Endometrial microvascular endothelial cells (primary cell): ENCODE data around the gene DIAPH2. TPM values are rescaled to one million over a fixed set of nuclear protein-coding genes. Genes with fewer than 3 reads are reported as not detected.

ENCODE experiments used
- in situ Hi-C: cut with HindIII; loops from 2 replicates; pipeline ENCODE4 v1.10.0; 2017; ENCODE audit warnings: low sequenced_read_pairs, low pct_unique_long_range_greater_than_20kb; ENCODE audit errors: inconsistent ontology term
- total RNA-seq: library from RNA; depleted of rRNA; stranded (reverse); fragments of >200 nt; gene quantifications from one replicate; pipeline ENCODE4 v1.2.3, GENCODE V29; 2015; ENCODE audit errors: inconsistent ontology term

Gene DIAPH2
- total RNA-seq, 1 donor from 2014 or later, result 13.3 TPM

DNA sequence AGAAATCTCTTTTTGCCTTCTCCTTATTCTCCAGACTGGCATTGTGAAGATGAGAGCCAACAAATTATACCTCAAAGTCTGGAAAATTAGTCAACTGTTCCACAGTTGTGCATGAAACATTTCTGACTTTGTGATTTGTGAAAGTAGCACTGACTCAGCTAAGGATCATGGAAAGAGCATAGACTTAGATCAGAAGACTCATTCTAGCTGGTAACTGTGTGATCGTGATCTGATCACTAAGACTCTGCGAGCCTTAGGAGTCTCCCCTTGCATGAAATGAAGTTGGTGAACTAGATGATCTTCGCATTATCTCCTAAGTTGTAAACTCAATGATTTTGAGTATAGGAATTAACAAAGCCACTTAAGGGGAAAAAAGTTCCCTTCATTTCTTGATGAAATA is 867.2 kb downstream of the DIAPH2 start:
- in situ Hi-C loops, result no loop called here

DNA sequence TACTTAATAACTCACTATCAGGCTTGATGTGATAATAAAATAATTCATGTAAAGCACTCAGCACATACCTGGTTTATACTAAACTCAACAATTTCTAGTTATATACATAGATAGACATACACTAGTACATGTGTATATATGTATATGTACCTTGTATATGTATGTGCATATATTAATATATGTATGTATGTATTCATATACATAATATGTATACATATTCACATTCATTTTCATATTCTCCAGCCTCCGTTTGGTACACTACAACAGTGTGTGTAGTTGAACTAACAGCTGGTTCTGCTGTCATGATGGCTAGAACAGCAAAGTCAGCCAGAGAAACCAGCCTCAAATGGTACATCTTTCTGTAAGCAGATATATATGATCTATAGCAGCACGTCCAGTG is 869.2 kb downstream of the DIAPH2 start:
- in situ Hi-C loops, result no loop called here

DNA sequence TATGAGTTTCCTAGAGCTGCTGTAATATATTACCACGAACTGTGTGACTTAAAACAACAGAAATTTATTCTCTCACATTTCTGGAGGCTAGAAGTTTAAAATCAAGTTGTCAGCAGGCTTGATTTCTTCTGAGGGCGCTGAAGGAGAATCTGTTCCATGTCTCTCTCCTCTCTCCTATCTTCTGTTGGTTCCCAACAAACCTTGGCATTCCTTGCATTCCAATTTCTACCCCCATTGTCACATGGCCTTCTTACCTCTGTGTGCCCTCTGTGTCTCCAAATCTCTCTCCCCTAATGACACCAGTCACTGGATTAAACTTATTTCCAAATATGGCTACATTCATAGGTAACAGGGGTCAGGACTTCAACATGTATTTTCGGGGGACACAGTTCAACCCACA is 871.7 kb downstream of the DIAPH2 start:
- in situ Hi-C loops, result no loop called here

GRCh38 chrX:97563531-97564133 is 879.0 kb downstream of the DIAPH2 start:
- in situ Hi-C loops, result no loop called here

- in situ Hi-C loops, result no loop called here
These were observed 879.9 kb downstream of the DIAPH2 start for GRCh38 chrX:97564496-97564895.

DNA sequence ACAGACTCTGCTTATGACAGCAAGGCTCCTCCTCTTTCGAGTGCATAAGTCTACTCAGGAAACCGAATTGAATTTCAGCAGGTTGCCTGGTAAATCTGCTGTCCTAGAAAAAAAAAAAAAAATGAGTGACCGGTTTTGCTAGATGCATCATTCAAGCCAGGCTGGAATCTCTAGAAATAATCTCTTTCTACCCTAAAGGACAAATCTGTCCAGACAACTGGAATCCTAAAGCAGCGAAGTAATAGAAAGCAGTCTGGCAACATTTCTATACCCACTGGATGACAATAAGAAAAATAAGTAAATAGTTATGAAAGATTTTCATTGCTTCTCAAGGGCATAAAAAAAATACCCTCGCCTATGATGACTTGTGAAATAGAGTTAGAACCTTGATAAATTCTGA is 902.5 kb downstream of the DIAPH2 start:
- in situ Hi-C loops, result no loop called here

- in situ Hi-C loops, result no loop called here
These were observed 910.1 kb downstream of the DIAPH2 start for GRCh38 chrX:97594646-97595224.

GRCh38 chrX:97597954-97598353 is 913.3 kb downstream of the DIAPH2 start:
- in situ Hi-C loops, result no loop called here

GRCh38 chrX:97602465-97603258 is 918.0 kb downstream of the DIAPH2 start:
- in situ Hi-C loops, result no loop called here

GRCh38 chrX:97605271-97605670 is 920.6 kb downstream of the DIAPH2 start:
- in situ Hi-C loops, result no loop called here

DNA sequence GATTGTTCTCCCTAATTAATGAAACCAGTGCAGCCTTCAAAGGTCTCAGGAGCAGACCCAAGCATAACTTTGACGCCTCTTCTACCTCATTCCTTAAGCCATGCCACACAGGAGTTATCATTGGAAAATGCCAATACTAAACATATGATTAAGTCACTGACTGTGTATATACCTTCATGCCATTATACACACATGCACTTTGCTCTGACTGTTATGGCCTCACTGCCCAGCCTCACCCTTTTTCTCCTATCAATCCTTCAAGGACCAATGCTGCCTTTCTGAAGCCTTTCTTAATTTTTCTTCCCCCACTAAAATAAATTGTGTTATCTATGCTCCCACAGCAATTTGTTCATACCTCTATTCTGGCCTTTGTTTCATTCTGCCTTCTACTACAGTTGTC is 924.7 kb downstream of the DIAPH2 start:
- in situ Hi-C loops, result no loop called here

- in situ Hi-C loops, result no loop called here
These were observed 925.3 kb downstream of the DIAPH2 start for GRCh38 chrX:97609938-97610337.

- in situ Hi-C loops, result no loop called here
These were observed 932.4 kb downstream of the DIAPH2 start for GRCh38 chrX:97616883-97617530.

- in situ Hi-C loops, result no loop called here
These were observed 934.9 kb downstream of the DIAPH2 start for GRCh38 chrX:97619499-97619898.

DNA sequence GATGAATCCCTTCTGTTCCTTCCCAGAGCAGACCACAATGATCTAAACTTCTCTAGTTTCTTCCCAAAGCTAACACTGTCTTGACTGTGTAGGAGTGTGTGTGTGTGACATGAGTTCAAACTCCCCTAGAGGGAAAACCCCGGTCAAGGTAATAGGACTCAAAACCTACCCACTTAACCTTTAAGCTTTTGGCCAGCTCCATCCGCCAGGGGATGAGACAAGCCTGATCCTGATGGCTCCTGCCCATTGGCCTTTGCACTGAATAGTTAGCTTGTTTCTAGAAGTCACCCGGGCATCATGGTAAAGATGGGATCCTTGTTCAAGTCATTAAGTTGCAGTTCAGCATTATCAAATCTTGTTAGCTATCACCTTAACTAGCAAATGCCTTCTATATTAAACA is 937.5 kb downstream of the DIAPH2 start:
- in situ Hi-C loops, result no loop called here

- in situ Hi-C loops, result no loop called here
These were observed 943.7 kb downstream of the DIAPH2 start for GRCh38 chrX:97628326-97628725.

DNA sequence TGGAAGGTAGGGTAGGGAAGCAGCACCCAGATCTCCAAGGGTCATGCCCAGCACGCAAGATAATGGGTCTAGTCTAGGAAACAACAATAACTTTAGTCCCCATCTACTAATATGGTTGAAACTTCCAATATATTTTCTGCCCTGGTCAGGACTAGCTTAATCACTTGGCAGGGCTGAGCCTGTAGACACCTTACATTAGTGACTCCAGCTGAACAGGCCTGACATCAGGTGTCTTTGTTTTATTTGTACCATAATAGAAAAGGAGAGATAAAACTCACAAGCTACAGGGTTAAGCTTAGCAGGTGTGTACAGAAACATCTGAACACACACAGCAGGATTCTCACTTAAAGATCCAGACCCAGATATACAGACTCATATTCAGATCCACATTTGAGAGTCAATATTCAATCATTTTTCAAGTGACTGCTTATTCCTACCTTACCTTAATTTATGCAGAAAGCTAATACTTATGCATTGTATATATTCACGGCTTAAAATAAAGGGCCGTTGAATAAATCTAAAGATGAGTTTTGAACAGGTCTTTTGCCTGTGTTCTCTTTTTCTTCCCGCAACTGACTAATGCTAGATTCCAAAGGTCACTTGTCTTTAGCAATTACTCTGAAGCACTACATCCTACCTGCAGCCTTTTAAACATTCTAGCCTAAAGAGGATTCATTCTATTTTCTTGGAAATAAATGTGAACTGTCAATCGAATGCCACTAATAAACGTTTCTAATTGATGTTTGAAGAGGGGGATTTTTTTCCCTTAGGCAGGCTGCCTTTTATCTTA is 944.4 kb downstream of the DIAPH2 start:
- in situ Hi-C loops, result no loop called here

DNA sequence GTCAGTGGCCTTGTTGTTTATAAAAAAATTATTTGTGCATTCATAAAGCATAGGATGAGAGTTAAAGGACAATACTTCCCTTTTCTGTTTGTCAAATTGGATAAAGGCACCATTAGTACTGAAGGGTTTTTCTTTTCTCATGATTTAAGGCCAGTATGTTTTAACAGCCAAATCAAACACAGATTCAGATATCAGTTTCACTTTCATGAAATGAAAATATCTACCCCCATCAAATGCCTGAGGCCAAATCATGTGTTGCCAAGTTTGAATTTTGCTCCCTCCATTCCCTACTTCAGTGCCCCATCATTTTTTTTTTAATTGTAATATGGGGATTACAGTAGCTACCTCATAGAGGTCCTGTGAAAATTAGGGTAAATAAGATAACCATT is 944.9 kb downstream of the DIAPH2 start:
- in situ Hi-C loops, result no loop called here

DNA sequence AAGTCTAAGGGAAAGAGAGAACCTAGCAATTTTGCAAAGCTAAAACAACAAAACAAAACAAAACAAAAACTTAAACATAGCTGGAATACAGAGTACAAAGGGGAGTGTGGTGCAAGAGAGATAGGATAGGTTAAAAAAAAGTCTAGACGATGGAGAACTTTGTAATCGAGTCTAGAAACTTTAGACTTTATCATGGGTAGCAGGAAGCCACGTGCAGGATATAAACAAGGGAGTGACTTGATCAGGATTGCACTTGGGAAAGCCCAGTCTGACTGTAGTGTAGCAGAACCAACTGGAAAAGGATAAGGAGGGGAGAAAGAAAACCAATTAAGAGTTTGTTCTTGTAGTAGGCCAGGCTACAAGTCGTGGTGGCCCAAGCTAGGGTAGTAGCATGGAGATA is 949.2 kb downstream of the DIAPH2 start:
- in situ Hi-C loops, result no loop called here
